ENCODE data around the gene TFR2. TPM values are rescaled to one million over a fixed set of nuclear protein-coding genes. Genes with fewer than 3 reads are reported as not detected.

The TFR2 gene
- total RNA-seq, 1 experiment from 2014 or later, result 11.8 TPM

DNA sequence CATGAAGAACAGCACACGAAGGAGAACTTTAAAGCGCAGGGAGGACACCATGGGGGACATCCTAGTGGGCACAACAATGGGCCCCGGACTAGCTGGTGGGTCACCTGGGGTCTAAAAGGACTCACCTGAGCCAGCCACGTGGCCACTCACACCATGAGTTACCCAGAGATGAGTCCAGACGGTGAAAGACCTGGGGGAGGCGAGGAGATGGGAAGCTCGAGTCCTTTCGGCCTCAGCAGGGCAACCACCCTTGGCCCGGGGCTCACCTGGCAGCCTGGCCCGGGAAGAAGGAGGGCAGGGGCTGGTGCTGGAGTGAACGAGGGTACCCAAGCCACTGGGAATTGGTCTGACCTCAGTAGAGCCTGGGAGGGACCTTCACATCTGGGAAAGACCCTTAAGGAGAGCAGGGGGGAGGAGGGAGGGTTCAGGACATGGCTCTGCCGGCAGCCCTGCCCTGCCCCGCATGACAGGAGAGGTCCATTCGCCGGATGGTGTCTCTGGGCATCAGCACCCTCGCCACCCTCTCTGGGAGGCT is 47.0 kb upstream of the TFR2 start:
- DNase-seq (ENCODE audit: low read depth, low spot score) (no peak), ATAC-seq (no peak)
- Histone ChIP-seq H3K27ac (ENCODE audit: low read depth, low read length) (no peak overlapping the region), H3K9ac (ENCODE audit: low read length) (no peak overlapping the region), H4K20me1 (ENCODE audit: insufficient read depth) (no peaks in the 10 kb centered on the region), H3K4me3 (replicated peaks in 1 of 2; ENCODE audit: low read depth in 1 of 2, low read length in 2 of 2) (no peak overlapping the region), H3K9me3 (ENCODE audit: control insufficient read depth in 1 of 2, insufficient read depth in 1 of 2, low read depth in 1 of 2, low read length in 2 of 2) (no peaks in the 10 kb centered on the region), H3K4me1 (ENCODE audit: control insufficient read depth in 1 of 2, insufficient read depth in 2 of 2, low read length in 2 of 2) (peaks cover 14 to 24% of the 10 kb centered on the region in 2 experiments; a peak in 3 of 4 replicates), H3K79me2 (ENCODE audit: insufficient read depth, low read length) (peaks cover 61% of the 10 kb centered on the region), H3K9me2 (ENCODE audit: insufficient read depth) (no peaks in the 10 kb centered on the region), H3K4me2 (ENCODE audit: low read length) (no peak overlapping the region), H3K36me3 (ENCODE audit: control insufficient read depth in 1 of 2, insufficient read depth in 2 of 2, low read length in 2 of 2) (peaks cover 23 to 28% of the 10 kb centered on the region in 2 experiments; a peak in 3 of 4 replicates), H2AFZ (ENCODE audit: low read depth, low read length, poor library complexity, severe bottlenecking) (no peak overlapping the region), H3K27me3 (ENCODE audit: insufficient read depth, low read length) (no peaks in the 10 kb centered on the region)
- no TSS peak for BruUV-seq (replicated peaks)
- RAD21 ChIA-PET (ENCODE audit: low non-redundant PET in 1 of 2, low total read pairs in 2 of 2, uncharacterized antibody in 2 of 2, unreplicated experiment in 2 of 2), result no interaction called here
- POLR2A ChIA-PET, result no interaction called here
- CTCF ChIA-PET, result no interaction called here
- intact Hi-C loops (cut with micrococcal nuclease), result no loop called here
- no peak for TF ChIP-seq EGR1 (IDR thresholded peaks at IDR 0.05; ENCODE audit: low read depth)
- no peak for TF ChIP-seq CBX3 (IDR thresholded peaks at IDR 0.05; ENCODE audit: low read depth)
- no peak for TF ChIP-seq CEBPB (IDR thresholded peaks at IDR 0.05; ENCODE audit: low read depth)
- no peak for TF ChIP-seq MAX (IDR thresholded peaks at IDR 0.05)
- TF ChIP-seq, protein P1, sequence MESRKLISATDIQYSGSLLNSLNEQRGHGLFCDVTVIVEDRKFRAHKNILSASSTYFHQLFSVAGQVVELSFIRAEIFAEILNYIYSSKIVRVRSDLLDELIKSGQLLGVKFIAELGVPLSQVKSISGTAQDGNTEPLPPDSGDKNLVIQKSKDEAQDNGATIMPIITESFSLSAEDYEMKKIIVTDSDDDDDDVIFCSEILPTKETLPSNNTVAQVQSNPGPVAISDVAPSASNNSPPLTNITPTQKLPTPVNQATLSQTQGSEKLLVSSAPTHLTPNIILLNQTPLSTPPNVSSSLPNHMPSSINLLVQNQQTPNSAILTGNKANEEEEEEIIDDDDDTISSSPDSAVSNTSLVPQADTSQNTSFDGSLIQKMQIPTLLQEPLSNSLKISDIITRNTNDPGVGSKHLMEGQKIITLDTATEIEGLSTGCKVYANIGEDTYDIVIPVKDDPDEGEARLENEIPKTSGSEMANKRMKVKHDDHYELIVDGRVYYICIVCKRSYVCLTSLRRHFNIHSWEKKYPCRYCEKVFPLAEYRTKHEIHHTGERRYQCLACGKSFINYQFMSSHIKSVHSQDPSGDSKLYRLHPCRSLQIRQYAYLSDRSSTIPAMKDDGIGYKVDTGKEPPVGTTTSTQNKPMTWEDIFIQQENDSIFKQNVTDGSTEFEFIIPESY (IDR thresholded peaks at IDR 0.05; ENCODE audit: extremely low read depth, insufficient replicate concordance, low read length), result no peak
- no peak for TF ChIP-seq ZNF274 (IDR thresholded peaks at IDR 0.05; ENCODE audit: low read depth, low read length)
- no peak for TF ChIP-seq POLR2AphosphoS5 (IDR thresholded peaks at IDR 0.05; ENCODE audit: low read depth, low read length)
- TF ChIP-seq RAD21 (IDR thresholded peaks at IDR 0.05; ENCODE audit: low read depth), result no peak
- TF ChIP-seq SRF (IDR thresholded peaks at IDR 0.05; ENCODE audit: low read depth), result no peak
- no peak for TF ChIP-seq YY1 (IDR thresholded peaks at IDR 0.05; ENCODE audit: extremely low read depth, insufficient replicate concordance, low read depth, low read length)
- TF ChIP-seq ELF1 (IDR thresholded peaks at IDR 0.05; ENCODE audit: borderline replicate concordance, low read depth), result no peak
- TF ChIP-seq SIN3A (IDR thresholded peaks at IDR 0.05; ENCODE audit: low read depth), result no peak
- TF ChIP-seq, protein P2, sequence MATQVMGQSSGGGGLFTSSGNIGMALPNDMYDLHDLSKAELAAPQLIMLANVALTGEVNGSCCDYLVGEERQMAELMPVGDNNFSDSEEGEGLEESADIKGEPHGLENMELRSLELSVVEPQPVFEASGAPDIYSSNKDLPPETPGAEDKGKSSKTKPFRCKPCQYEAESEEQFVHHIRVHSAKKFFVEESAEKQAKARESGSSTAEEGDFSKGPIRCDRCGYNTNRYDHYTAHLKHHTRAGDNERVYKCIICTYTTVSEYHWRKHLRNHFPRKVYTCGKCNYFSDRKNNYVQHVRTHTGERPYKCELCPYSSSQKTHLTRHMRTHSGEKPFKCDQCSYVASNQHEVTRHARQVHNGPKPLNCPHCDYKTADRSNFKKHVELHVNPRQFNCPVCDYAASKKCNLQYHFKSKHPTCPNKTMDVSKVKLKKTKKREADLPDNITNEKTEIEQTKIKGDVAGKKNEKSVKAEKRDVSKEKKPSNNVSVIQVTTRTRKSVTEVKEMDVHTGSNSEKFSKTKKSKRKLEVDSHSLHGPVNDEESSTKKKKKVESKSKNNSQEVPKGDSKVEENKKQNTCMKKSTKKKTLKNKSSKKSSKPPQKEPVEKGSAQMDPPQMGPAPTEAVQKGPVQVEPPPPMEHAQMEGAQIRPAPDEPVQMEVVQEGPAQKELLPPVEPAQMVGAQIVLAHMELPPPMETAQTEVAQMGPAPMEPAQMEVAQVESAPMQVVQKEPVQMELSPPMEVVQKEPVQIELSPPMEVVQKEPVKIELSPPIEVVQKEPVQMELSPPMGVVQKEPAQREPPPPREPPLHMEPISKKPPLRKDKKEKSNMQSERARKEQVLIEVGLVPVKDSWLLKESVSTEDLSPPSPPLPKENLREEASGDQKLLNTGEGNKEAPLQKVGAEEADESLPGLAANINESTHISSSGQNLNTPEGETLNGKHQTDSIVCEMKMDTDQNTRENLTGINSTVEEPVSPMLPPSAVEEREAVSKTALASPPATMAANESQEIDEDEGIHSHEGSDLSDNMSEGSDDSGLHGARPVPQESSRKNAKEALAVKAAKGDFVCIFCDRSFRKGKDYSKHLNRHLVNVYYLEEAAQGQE (IDR thresholded peaks at IDR 0.05; ENCODE audit: low read depth), result no peak

All from HCT116 (cell line).